ENCODE data around the gene HOXC6.

Gene HOXC6

GRCh38 chr12:53990311-53991076 lies 37.7 kb upstream of the HOXC6 start:
- DNase-seq, result no peak

- no peak for DNase-seq
These were observed 37.2 kb upstream of the HOXC6 start for GRCh38 chr12:53991077-53991460.

GRCh38 chr12:53992377-53992889 lies 35.8 kb upstream of the HOXC6 start:
- no peak for DNase-seq

- DNase-seq, result no peak
These were observed 34.9 kb upstream of the HOXC6 start for GRCh38 chr12:53993162-53994008.

- no peak for DNase-seq
These were observed 34.3 kb upstream of the HOXC6 start for GRCh38 chr12:53994009-53994263.

- DNase-seq, result no peak
These were observed 33.8 kb upstream of the HOXC6 start for GRCh38 chr12:53994264-53995001.

GRCh38 chr12:53995002-53995377 lies 33.2 kb upstream of the HOXC6 start:
- DNase-seq, result no peak

- no peak for DNase-seq
These were observed 32.6 kb upstream of the HOXC6 start for GRCh38 chr12:53995378-53996239.

GRCh38 chr12:53996240-53997203 lies 31.7 kb upstream of the HOXC6 start:
- DNase-seq, result no peak

GRCh38 chr12:53997204-53998109 lies 30.8 kb upstream of the HOXC6 start:
- DNase-seq, result no peak

- DNase-seq, result no peak
These were observed 29.9 kb upstream of the HOXC6 start for GRCh38 chr12:53998110-53998899.

- DNase-seq, result no peak
These were observed 29.4 kb upstream of the HOXC6 start for GRCh38 chr12:53998900-53999236.

GRCh38 chr12:53999559-54000115 lies 28.6 kb upstream of the HOXC6 start:
- DNase-seq, result no peak

- DNase-seq, result no peak
These were observed 27.8 kb upstream of the HOXC6 start, which contains the start of gene HOXC9 for GRCh38 chr12:54000116-54001114. Gene HOXC9 (plus strand): TSS chr12:54000161. CDS start chr12:54000189, 28 bp downstream.

GRCh38 chr12:54001283-54002187 lies 26.7 kb upstream of the HOXC6 start:
- DNase-seq, result no peak

GRCh38 chr12:54002278-54002914 lies 25.8 kb upstream of the HOXC6 start:
- DNase-seq, result no peak
